ENCODE results near the gene FFAR1.
"Not testable (repeated sequence)": the region's sequence is repeated elsewhere in the genome, so short reads cannot be mapped to it uniquely, and the experiment has no call there.

FFAR1 gene

GRCh38 chr19:35350591-35350990, 2.9 kb downstream of the FFAR1 start:
- peaks cover 0 to 2% of the 10 kb centered on the region in 2 donors for H3K27me3 ChIP-seq (ENCODE audit: control insufficient read depth in 2 of 2, insufficient read depth in 2 of 2, low read length in 2 of 2)
- peaks cover 0 to 2% of the 10 kb centered on the region in 2 donors for H3K4me1 ChIP-seq (ENCODE audit: control insufficient read depth in 2 of 2, insufficient read depth in 2 of 2, low read length in 2 of 2)
- no peak overlapping the region for H3K4me3 ChIP-seq (ENCODE audit: low read length in 2 of 2)
- H3K9me3 ChIP-seq (ENCODE audit: control insufficient read depth in 2 of 2, low read length in 2 of 2): no peaks in the 10 kb centered on the region
- H3K9ac ChIP-seq (ENCODE audit: low read depth in 1 of 2, low read length in 2 of 2): no peak overlapping the region
- no peaks in the 10 kb centered on the region for H3K36me3 ChIP-seq (ENCODE audit: control insufficient read depth in 2 of 2, insufficient read depth in 2 of 2, low read length in 2 of 2)
- H3K27ac ChIP-seq (ENCODE audit: low read depth in 2 of 2, low read length in 2 of 2): no peak overlapping the region

- Histone ChIP-seq H3K27ac (ENCODE audit: low read depth in 2 of 2, low read length in 2 of 2) (no peak overlapping the region), H3K27me3 (ENCODE audit: control insufficient read depth in 2 of 2, insufficient read depth in 2 of 2, low read length in 2 of 2) (peaks cover 0 to 2% of the 10 kb centered on the region in 2 donors), H3K9me3 (ENCODE audit: control insufficient read depth in 2 of 2, low read length in 2 of 2) (no peaks in the 10 kb centered on the region), H3K4me1 (ENCODE audit: control insufficient read depth in 2 of 2, insufficient read depth in 2 of 2, low read length in 2 of 2) (peaks cover 0 to 2% of the 10 kb centered on the region in 2 donors), H3K36me3 (ENCODE audit: control insufficient read depth in 2 of 2, insufficient read depth in 2 of 2, low read length in 2 of 2) (no peaks in the 10 kb centered on the region), H3K9ac (ENCODE audit: low read depth in 1 of 2, low read length in 2 of 2) (no peak overlapping the region), H3K4me3 (ENCODE audit: low read length in 2 of 2) (no peak overlapping the region)
Measured at GRCh38 chr19:35351411-35352176, 3.9 kb downstream of the FFAR1 start.

- H3K36me3 ChIP-seq (ENCODE audit: control insufficient read depth in 2 of 2, insufficient read depth in 2 of 2, low read length in 2 of 2): no peaks in the 10 kb centered on the region
- no peak overlapping the region for H3K4me3 ChIP-seq (ENCODE audit: low read length in 2 of 2)
- no peak overlapping the region for H3K9ac ChIP-seq (ENCODE audit: low read depth in 1 of 2, low read length in 2 of 2)
- H3K27ac ChIP-seq (ENCODE audit: low read depth in 2 of 2, low read length in 2 of 2): no peak overlapping the region
- peaks cover 0 to 2% of the 10 kb centered on the region in 2 donors for H3K27me3 ChIP-seq (ENCODE audit: control insufficient read depth in 2 of 2, insufficient read depth in 2 of 2, low read length in 2 of 2)
- peaks cover 0 to 2% of the 10 kb centered on the region in 2 donors for H3K4me1 ChIP-seq (ENCODE audit: control insufficient read depth in 2 of 2, insufficient read depth in 2 of 2, low read length in 2 of 2)
- H3K9me3 ChIP-seq (ENCODE audit: control insufficient read depth in 2 of 2, low read length in 2 of 2): no peaks in the 10 kb centered on the region
Measured at GRCh38 chr19:35352177-35352447, 4.4 kb downstream of the FFAR1 start.

GRCh38 chr19:35352448-35353304, 5.0 kb downstream of the FFAR1 start:
- Histone ChIP-seq H3K27me3 (ENCODE audit: control insufficient read depth in 2 of 2, insufficient read depth in 2 of 2, low read length in 2 of 2) (peaks cover 0 to 2% of the 10 kb centered on the region in 2 donors), H3K36me3 (ENCODE audit: control insufficient read depth in 2 of 2, insufficient read depth in 2 of 2, low read length in 2 of 2) (no peaks in the 10 kb centered on the region), H3K4me3 (ENCODE audit: low read length in 2 of 2) (no peak overlapping the region), H3K9me3 (ENCODE audit: control insufficient read depth in 2 of 2, low read length in 2 of 2) (no peaks in the 10 kb centered on the region), H3K9ac (ENCODE audit: low read depth in 1 of 2, low read length in 2 of 2) (no peak overlapping the region), H3K4me1 (ENCODE audit: control insufficient read depth in 2 of 2, insufficient read depth in 2 of 2, low read length in 2 of 2) (peaks cover 0 to 2% of the 10 kb centered on the region in 2 donors), H3K27ac (ENCODE audit: low read depth in 2 of 2, low read length in 2 of 2) (no peak overlapping the region)

GRCh38 chr19:35353635-35354034, 5.9 kb downstream of the FFAR1 start:
- Histone ChIP-seq H3K9me3 (ENCODE audit: control insufficient read depth in 2 of 2, low read length in 2 of 2) (no peaks in the 10 kb centered on the region), H3K4me1 (ENCODE audit: control insufficient read depth in 2 of 2, insufficient read depth in 2 of 2, low read length in 2 of 2) (no peaks in the 10 kb centered on the region), H3K27ac (ENCODE audit: low read depth in 2 of 2, low read length in 2 of 2) (no peak overlapping the region), H3K27me3 (ENCODE audit: control insufficient read depth in 2 of 2, insufficient read depth in 2 of 2, low read length in 2 of 2) (no peaks in the 10 kb centered on the region), H3K36me3 (ENCODE audit: control insufficient read depth in 2 of 2, insufficient read depth in 2 of 2, low read length in 2 of 2) (no peaks in the 10 kb centered on the region), H3K9ac (ENCODE audit: low read depth in 1 of 2, low read length in 2 of 2) (no peak overlapping the region), H3K4me3 (ENCODE audit: low read length in 2 of 2) (no peak overlapping the region)

GRCh38 chr19:35354898-35355297, 7.2 kb downstream of the FFAR1 start:
- Histone ChIP-seq H3K36me3 (ENCODE audit: control insufficient read depth in 2 of 2, insufficient read depth in 2 of 2, low read length in 2 of 2) (no peaks in the 10 kb centered on the region), H3K9ac (ENCODE audit: low read depth in 1 of 2, low read length in 2 of 2) (no peak overlapping the region), H3K4me3 (ENCODE audit: low read length in 2 of 2) (no peak overlapping the region), H3K4me1 (ENCODE audit: control insufficient read depth in 2 of 2, insufficient read depth in 2 of 2, low read length in 2 of 2) (no peaks in the 10 kb centered on the region), H3K9me3 (ENCODE audit: control insufficient read depth in 2 of 2, low read length in 2 of 2) (no peaks in the 10 kb centered on the region), H3K27me3 (ENCODE audit: control insufficient read depth in 2 of 2, insufficient read depth in 2 of 2, low read length in 2 of 2) (no peaks in the 10 kb centered on the region), H3K27ac (ENCODE audit: low read depth in 2 of 2, low read length in 2 of 2) (no peak overlapping the region)

- no peak overlapping the region for H3K4me3 ChIP-seq (ENCODE audit: low read length in 2 of 2)
- no peaks in the 10 kb centered on the region for H3K27me3 ChIP-seq (ENCODE audit: control insufficient read depth in 2 of 2, insufficient read depth in 2 of 2, low read length in 2 of 2)
- H3K9me3 ChIP-seq (ENCODE audit: control insufficient read depth in 2 of 2, low read length in 2 of 2): no peaks in the 10 kb centered on the region
- H3K9ac ChIP-seq (ENCODE audit: low read depth in 1 of 2, low read length in 2 of 2): no peak overlapping the region
- H3K27ac ChIP-seq (ENCODE audit: low read depth in 2 of 2, low read length in 2 of 2): no peak overlapping the region
- no peaks in the 10 kb centered on the region for H3K4me1 ChIP-seq (ENCODE audit: control insufficient read depth in 2 of 2, insufficient read depth in 2 of 2, low read length in 2 of 2)
- no peaks in the 10 kb centered on the region for H3K36me3 ChIP-seq (ENCODE audit: control insufficient read depth in 2 of 2, insufficient read depth in 2 of 2, low read length in 2 of 2)
Measured at GRCh38 chr19:35355791-35356460, 8.2 kb downstream of the FFAR1 start.

- Histone ChIP-seq H3K27me3 (ENCODE audit: control insufficient read depth in 2 of 2, insufficient read depth in 2 of 2, low read length in 2 of 2) (no peaks in the 10 kb centered on the region), H3K9ac (ENCODE audit: low read depth in 1 of 2, low read length in 2 of 2) (no peak within 1 kb of the TSS), H3K4me3 (ENCODE audit: low read length in 2 of 2) (no peak within 1 kb of the TSS), H3K9me3 (ENCODE audit: control insufficient read depth in 2 of 2, low read length in 2 of 2) (no peaks in the 10 kb centered on the region), H3K27ac (ENCODE audit: low read depth in 2 of 2, low read length in 2 of 2) (no peak within 1 kb of the TSS), H3K4me1 (ENCODE audit: control insufficient read depth in 2 of 2, insufficient read depth in 2 of 2, low read length in 2 of 2) (no peaks in the 10 kb centered on the region), H3K36me3 (ENCODE audit: control insufficient read depth in 2 of 2, insufficient read depth in 2 of 2, low read length in 2 of 2) (no peaks in the 10 kb centered on the region)
Measured at GRCh38 chr19:35357867-35358573, 10.3 kb downstream of the FFAR1 start, which contains the start of gene FFAR3. Gene FFAR3, plus strand, starts transcription at chr19:35358460. Its CDS starts 431 bp downstream, at chr19:35358891.

GRCh38 chr19:35358834-35359233, 11.1 kb downstream of the FFAR1 start:
- not testable (repeated sequence) for H3K9ac ChIP-seq (ENCODE audit: low read depth in 1 of 2, low read length in 2 of 2); H3K4me1 ChIP-seq (ENCODE audit: control insufficient read depth in 2 of 2, insufficient read depth in 2 of 2, low read length in 2 of 2); H3K4me3 ChIP-seq (ENCODE audit: low read length in 2 of 2); H3K27ac ChIP-seq (ENCODE audit: low read depth in 2 of 2, low read length in 2 of 2); H3K27me3 ChIP-seq (ENCODE audit: control insufficient read depth in 2 of 2, insufficient read depth in 2 of 2, low read length in 2 of 2); H3K9me3 ChIP-seq (ENCODE audit: control insufficient read depth in 2 of 2, low read length in 2 of 2); H3K36me3 ChIP-seq (ENCODE audit: control insufficient read depth in 2 of 2, insufficient read depth in 2 of 2, low read length in 2 of 2)

Measured in mucosa of rectum (tissue), 2 donors.